OCI-LY1 (cell line): ENCODE results near the gene SLC7A14.

Experiments
- CTCF ChIP-seq: fragments of 200-600 bp; sonication (generic), shearing (Covaris generic); IDR thresholded peaks from 2 replicates; pipeline ENCODE4 v1.5.1; 2017; ENCODE audit warnings: mild to moderate bottlenecking, antibody characterized with exemption, low read length, moderate library complexity, mixed read lengths
- EZH2 ChIP-seq: fragments of 200-600 bp; sonication (generic), shearing (Covaris generic); IDR thresholded peaks from 2 replicates; pipeline ENCODE4 v1.8.0; 2017; ENCODE audit warnings: borderline replicate concordance, mixed run types, mild to moderate bottlenecking, antibody characterized with exemption, low read length, moderate library complexity, mixed read lengths

GRCh38 chr3:170480111-170480510 is 105.8 kb downstream of the SLC7A14 start:
- TF ChIP-seq CTCF (no peak), EZH2 (no peak)
